ENCODE measurements around the gene FAAP20.

FAAP20 gene, protein sequence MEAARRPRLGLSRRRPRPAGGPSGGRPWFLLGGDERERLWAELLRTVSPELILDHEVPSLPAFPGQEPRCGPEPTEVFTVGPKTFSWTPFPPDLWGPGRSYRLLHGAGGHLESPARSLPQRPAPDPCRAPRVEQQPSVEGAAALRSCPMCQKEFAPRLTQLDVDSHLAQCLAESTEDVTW

DNA sequence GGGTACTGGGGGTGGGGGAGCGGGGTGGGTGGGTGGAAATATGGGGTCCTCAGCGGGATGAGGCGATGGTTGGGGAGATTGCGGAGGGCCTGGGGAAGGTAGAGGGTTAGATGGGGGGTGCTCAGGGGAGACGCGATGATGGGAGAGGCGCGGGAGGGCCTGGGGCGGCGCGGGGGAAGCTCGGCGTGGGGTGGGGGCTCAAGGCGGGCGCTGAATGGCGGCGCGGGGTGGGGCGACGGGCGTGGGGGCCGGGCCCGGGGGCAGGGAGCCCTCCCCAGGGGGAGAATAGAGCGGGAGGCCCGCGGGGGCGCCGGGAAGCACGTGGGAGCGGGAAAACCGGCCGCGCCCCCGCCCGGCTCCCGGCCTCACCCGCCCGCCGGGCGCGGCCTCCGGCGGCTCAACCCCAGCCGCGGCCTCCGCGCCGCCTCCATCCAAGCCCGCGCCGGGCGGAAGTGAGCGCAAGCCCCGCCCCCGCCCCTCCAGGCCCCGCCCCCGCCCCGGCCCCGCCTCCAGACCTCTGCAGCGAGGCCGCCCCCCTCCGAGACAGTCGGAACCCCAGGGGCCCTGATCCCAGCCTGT, at the start of gene FAAP20:
Gene FAAP20 (minus strand): TSS at position 454 of the 579 bp plus-strand sequence. CDS start 23 bp downstream, at position 431.
- Histone ChIP-seq H3K27ac (peak within 1 kb of the TSS; percentile 82 to 98 (median 91)), H3K4me3 (peak within 1 kb of the TSS; percentile 54 to 75 (median 59))

DNA sequence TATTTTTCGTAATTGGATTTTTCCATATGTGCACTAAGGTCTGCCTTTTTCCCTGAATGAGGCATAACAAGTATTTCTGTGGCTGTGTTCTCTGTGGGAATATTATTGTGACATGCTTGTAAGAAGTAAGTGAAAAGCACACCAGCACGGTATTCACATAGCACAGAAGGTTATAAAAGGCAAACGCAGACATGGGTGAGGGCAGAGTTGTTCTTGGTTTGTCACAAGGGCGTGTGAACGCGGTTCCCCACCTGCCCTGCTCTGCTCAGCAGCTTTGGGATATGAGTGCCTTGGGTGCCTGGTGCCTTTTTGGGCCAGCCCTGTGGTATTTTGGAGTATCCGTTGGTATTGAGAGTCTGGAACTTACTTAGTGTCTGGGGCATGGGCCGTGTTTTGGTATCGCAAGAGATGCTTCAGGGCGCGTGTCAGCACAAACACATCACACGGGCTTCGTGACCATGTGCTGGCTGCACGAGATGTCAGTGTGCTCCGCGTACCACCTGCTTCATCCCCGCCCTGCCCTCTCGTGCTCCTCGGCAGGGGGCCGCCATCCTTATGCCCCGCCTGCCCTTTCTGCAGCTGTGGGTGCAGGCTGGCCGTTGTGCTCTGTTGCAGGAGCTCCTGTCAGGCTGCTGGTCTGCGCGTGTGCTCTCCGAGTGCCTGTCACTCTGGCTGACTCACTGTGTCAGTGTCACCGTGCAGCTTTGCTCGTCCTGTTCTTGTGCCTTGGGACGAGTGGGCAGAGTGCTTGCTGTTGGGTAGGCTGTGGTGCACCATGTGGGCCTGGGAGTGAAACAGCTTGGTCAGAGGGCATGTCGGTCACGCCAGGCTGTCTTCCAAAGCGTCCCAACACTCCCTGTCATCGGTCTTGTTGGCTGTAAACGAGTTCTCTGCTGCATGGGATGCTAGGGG, 48.5 kb upstream of the FAAP20 start:
- no peak overlapping the region for H3K27ac ChIP-seq
- no peak overlapping the region for H3K4me3 ChIP-seq

DNA sequence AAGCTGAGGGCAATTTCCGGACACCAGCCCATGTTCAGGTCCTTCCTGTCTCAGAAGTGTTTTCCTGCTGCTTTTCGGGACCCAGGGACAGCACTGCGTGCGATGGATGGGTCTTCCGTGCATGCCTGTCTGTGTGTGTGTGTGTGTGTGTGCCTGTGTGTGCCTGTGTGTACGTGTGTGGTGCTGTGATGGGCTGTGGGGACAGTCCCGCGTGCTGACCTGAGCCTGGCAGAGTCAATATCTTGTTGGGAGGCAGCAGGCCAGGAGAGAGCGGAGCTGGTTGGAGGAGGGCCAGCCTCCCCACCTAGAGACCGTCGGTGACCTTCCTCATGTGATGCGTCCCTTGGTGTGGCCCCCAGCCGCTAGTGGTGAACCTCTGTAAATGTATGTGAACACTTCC, 47.2 kb upstream of the FAAP20 start:
- peak overlapping the region in 1 of 21 experiments; percentile 35 for H3K27ac ChIP-seq
- no peak overlapping the region for H3K4me3 ChIP-seq

DNA sequence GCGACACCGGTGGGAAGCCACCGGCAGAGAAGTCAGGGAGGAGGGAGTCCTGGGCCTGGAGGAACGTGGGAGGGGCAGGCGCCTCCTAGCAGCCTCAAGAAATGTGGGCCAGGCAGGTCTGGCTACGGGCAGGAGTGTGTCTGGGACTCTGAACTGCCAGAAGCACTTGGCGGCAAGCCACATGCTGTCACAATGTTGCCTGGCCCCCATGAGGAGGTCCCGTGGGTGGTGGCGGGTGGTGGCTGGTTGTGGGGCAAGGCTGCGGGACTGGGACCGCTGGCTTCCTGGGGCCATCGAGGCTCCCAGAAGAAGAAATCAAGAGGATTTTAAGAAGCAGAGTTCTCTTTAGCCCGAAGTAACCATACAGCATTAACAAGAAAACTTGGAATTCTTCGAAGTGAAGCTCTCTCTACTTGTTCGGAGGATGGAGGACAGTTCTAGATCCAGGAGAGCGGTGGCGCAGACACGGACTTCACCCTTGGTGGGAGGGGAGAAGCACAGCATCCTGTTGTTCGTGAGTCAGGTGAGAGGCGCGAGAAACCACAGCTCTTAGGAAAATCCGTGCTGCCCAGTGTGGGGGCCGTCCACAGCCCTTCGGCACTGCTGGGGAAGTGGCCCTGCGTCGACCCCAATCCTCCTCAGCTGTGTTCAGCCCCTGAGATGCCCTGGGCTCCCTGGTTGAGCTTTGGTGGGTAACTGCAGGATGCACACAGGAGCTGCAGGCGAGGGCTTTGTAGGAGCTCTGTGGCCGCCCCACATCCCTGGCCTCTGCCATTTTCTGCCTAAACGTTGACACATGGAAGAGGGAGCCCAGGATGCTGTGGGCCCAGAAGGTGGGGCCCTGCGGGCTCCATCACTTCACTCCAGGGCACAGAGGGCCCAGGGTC, 45.9 kb upstream of the FAAP20 start:
- Histone ChIP-seq H3K4me3 (no peak overlapping the region), H3K27ac (peak overlapping the region in 9 of 21 experiments; percentile 1 to 71 (median 54))

DNA sequence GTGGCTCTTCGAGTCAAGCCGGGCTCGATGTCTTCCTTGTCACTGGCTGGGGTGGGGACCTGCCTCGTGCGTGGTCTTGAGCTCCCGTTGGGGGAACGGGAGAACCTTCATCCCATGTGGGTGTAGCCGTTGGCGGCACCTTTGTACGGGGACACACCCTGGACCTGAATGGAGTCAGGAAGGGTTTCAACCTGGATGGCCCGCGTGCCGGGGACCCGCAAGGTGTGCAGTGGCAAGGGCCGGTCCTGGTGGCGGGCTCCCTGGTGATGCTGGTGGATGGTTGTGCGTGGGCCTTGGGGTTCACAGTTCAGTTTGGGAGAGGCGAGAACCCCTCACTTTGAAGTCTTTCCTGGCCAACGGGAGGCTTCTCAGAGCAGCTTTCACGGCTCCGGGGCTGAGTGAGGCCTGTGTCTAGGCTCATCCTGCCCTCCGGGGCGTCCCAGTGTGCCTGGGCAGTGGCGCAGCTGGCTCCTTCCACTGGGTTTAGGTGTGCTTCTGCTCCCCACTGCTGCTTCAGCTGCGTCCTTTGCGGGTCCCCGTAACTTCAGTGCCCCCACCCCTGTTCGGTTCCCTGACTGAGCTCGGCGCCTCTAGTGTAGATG, 44.9 kb upstream of the FAAP20 start:
- H3K4me3 ChIP-seq = no peak overlapping the region
- H3K27ac ChIP-seq = peak overlapping the region in 8 of 21 experiments; percentile 1 to 71 (median 52)

DNA sequence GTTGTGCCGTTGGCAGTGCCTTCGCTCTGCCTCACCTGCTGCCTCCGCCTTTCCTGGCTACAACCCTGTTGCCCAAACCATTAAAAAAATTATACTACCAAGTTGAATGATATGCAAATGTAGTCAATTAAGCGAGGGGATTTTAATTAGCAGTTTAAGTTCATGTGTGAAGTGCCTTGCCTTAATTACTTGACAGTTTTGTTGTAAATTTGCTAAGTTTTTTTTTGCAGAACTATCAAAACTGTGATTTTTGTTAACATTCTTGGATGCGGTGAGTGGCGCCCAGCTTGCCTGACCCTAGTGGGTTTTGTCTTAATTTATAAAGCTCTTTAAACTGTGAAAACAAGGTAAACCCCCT, 44.4 kb upstream of the FAAP20 start:
- no peak overlapping the region for H3K4me3 ChIP-seq
- peak overlapping the region in 2 of 21 experiments; percentile 16 to 64 for H3K27ac ChIP-seq

DNA sequence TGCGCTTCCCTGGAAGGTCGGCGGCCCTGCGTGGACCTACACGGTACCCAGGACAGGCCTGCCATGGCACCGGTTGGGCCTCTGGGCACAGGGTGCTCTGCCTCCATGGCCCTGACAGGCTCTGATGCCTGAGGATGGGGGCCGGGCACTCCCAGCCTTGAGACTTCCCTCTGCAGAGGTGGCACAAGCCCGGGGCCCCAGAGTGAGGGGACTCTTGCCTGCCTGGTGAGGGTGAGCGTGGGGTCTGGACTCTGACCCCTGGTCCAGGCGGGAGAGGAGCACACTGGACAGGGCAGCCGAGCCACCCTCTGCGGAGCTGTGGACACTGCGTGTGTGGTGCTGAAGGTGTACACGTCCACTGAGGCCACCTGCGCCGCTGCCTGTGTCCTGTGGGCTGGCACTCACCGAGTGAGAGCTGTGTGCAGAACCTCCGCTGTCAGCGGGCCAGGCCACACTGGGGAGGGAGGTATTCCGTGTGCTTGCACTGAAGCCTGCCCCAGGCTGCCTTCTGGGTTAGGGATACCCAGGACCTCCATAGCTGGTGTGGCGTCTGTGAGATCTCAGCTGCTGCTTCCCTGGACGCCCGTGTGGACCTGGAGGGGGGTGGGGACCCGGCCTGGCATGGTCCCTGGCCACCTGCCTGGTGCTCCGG, 43.9 kb upstream of the FAAP20 start:
- Histone ChIP-seq H3K4me3 (no peak overlapping the region), H3K27ac (peak overlapping the region in 7 of 21 experiments; percentile 10 to 76 (median 25))

DNA sequence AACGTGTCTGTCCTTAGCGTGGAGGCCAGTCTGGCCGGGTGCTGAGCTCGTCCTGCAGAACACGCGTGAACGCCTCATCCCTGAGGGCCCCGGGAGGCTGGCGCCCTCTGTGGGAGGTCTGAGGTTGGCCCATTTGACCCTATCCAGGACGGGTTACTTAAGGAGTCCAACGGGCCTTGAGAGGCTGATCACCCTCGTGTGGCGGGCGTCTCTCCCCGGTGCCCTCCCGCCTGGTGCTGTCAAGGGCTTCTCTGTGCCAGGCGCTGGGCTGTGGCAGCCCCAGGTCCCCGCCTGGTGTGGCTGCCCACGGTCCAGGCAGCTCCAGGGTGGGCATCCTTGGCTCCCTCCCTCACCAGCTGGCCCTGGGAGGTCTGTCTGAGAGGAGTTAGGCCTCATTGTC, 43.2 kb upstream of the FAAP20 start:
- Histone ChIP-seq H3K4me3 (no peak overlapping the region), H3K27ac (peak overlapping the region in 11 of 21 experiments; percentile 20 to 76 (median 42))

DNA sequence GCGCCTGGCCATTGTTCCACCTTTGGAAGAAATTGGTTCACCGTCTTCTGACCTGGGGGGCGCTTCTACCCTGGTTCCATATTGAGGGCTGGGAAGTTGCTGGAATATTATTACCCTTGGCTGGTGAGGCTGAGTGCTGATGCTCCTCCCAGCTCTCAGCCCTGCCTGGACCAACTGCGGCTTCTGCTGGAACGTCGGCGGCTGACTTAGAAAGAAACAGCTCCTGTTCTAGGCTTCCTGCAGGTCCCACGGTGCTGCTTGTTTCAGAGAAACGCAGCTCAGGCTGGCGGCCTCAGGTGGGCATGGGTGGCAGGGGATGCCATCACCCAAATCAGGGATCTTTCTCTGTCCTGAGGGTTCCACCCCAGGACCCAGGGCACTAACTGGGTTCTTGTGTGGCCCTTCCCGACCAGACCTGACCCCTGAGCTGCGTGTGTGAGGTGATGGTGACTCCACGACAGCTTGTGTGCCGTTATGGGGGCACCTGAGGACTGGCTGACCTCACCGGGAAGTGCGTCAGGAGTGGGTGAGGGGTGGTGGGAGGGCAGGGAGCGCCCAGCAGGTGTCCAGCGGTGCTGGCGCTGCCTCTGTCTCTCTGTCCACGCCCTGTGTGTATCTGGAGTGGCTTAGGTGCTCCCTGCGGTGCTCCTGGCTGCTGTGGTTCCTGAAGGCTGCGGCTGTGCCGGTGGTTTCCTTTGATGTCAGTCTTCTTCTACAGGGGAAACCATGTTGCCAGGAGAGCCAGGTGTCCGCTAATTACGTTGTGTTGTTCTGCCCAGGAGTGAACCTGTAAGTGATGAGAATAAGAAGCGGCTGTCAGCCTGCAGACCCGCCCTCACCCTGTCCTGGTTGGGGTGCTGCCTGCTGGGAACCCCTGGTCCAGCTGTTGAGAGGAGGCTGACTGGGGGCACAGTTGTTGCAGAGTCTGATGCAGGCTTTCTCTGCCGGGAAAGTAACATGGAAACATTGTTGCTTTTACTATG, 42.4 kb upstream of the FAAP20 start:
- H3K4me3 ChIP-seq = no peak overlapping the region
- H3K27ac ChIP-seq = peak overlapping the region in 14 of 21 experiments; percentile 2 to 90 (median 57)

DNA sequence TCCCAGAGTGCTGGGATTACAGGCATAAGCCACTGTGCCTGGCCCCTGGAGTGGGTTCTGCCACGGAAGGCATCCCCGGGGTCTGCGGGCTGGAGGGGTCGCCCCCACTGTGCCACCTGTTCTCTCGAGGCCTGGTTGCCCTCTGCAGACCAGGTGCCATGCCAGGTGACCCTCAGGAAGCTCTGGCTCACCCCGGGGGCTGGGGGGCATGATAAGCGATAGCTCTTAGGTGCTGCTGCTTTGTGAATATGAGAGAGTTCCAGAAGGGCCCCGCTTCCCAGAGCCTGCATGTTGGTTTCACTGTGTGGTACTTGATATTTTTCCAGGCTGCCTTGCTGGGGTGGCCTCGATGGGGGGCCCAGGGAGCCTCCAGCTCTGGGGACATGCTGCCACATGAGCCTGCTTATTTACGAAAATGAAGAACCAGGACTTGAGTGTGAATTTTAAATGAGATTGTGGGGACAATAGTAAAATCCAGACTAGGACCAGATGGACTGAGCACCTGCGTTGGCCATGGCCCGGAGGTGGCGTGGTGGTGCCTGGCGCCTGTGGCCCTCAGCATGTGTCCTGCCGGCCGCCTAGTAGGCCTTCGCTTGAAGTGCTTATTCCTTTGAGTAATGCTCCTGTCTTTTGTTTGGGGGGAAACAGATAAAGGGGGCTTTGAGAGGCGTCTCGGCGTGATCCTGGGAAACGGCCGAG, 40.9 kb upstream of the FAAP20 start:
- Histone ChIP-seq H3K27ac (peak overlapping the region in 19 of 21 experiments; percentile 68 to 90 (median 81)), H3K4me3 (no peak overlapping the region)

DNA sequence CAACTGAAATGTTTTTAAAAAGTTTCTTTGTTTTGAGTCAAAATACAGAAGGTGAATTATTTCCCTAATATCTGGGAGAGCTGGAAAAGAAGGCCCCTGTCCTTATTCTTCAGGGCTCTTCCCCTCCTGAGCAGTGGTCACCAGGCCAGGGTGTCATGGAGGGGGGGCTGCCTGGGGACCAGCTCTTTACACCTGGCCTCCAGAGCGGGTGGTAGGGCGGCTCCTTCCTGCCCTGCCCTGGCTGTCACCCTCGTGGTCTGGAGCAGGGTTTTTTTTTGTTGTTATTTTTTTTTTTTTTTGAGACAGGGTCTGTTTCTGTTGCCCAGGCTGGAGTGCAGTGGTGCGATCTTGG, 40.2 kb upstream of the FAAP20 start:
- Histone ChIP-seq H3K27ac (peak overlapping the region in 20 of 21 experiments; percentile 68 to 90 (median 80)), H3K4me3 (peak overlapping the region in 6 of 7 experiments; percentile 10 to 28 (median 14))

DNA sequence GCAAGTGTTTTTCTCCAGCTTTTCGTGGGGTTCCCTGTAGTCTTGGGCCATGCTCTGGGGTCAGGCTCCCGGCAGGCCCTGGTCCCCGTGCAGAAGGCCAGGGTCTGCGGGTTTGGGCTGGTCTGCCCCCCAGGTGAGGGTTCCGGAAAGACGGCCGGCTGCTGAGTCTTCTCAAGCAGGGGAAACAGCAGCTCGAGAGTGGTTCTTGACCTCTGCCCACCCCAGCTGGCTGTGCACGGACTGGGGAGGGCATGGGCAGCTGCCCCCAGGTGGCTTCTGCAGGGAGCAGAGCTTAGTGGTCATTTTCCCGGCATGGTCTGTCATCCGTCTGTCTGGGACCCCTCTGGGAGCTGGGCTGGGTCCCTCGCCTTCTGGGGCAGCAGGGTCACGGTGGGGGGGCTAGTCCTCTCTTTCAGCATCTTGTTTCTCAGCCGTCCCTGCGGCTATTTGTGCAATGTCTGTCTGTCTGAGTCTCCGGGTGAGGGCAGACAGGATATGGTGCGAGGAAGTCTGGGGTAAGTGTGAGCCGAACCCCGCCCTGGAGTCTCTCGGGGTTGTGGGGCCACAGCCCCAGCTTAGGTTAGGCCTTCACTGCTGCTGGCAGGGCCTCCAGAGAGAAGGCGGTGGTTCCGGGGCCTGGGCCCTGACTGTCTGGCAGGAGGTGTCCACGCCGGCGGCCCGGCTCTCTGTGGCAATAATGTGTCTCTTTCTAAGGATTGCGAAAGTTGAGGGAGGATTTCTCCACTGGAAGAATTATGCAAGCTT, 39.6 kb upstream of the FAAP20 start:
- H3K4me3 ChIP-seq = peak overlapping the region; percentile 10 to 72 (median 16)

DNA sequence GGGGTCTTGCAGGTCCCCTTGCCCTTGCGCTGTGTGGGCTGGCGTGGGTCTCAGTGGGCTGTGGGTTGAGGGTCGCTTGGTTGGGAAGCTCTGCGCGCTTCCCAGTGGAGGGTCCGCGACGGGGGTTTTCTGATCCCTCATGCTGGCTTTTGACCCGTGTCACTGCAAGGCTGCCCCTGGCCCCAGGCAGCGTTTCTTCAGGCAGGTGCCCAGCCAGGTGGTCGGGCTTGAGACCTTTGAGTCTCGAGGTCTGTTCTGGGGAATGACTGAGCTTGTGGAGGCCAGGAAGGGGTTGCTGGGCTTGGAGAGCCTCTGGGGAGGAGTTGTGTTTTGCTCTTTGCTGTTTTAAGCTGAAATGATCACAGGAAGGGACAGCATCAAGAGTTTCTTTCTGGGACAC, 38.9 kb upstream of the FAAP20 start:
- Histone ChIP-seq H3K4me3 (peak overlapping the region in 6 of 7 experiments; percentile 10 to 72 (median 22)), H3K27ac (peak overlapping the region in 20 of 21 experiments; percentile 68 to 90 (median 81))

More for the DNA sequence above, 39.6 kb upstream of the FAAP20 start:
- H3K27ac ChIP-seq = peak overlapping the region in 20 of 21 experiments; percentile 68 to 90 (median 80)

DNA sequence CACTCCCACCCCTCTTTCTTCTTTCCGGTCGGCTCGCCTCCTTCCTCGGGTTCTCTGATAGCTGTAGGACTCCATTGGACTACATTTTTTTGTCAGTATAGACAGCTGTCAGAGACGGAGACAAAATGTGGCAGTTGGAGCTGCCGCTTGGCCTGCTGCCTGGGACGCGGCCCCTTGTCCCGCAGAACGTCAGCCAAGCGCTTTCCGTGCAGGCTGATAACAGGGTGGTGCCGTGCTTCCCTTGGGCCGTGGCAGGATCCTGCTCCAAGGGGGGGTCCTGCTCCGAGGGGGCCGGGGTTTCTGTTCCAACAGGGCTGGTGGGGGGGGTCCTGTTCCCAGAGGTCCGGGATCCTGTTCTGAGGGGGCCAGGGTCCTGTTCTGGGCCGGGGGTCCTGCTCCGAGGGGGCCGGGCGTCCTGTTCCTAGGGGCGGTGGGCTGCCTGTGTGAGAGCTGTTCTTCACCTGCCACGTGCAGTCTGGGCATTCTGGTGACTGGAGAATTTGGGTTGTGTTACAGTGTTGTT, 38.4 kb upstream of the FAAP20 start:
- H3K27ac ChIP-seq = peak overlapping the region in 19 of 21 experiments; percentile 75 to 90 (median 81)
- peak overlapping the region; percentile 55 to 75 (median 67) for H3K4me3 ChIP-seq

DNA sequence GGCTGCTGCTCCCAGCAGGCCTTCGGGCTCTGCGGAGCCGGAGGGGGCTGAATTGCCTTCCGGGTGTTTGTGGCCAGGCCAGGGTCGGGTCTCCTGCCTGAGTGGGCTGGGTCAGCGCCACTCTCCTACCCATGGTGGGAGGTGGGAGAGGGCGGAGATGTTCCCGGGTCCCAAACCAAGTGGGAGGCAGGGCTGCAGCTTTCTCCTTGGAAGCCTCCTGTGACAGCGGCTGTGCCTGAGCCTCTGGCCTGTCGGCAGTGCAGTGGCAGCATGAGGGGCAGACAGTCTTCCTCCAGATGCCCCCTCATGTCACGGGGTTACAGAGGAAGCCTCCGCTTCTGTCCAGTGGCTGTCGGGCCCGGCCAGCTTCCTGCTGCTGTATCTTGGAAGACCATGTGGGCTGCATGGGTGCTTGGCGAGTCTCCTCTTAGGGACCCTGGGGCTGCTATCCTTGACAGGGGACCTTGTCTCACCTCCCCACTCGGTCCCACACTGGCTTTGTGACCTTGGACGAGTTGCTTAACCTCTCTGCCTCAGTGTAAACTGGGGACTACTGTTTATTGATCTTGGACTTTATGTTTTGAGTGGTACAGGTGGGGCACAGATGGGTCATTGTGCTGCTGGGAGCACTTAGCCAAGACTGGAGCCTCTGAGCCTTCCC, 37.8 kb upstream of the FAAP20 start:
- Histone ChIP-seq H3K27ac (peak overlapping the region in 20 of 21 experiments; percentile 71 to 90 (median 81)), H3K4me3 (peak overlapping the region; percentile 55 to 75 (median 67))

Data from skin epidermis (tissue), 12 donors.